SJCRH30 (cell line): ENCODE measurements around the gene MAP4K3. TPM values are rescaled to one million over a fixed set of nuclear protein-coding genes. Genes with fewer than 3 reads are reported as not detected.

Source experiments
- DNase-seq, 2 experiments: peaks; one replicate each; pipeline ENCODE4 v3.0.0-alpha.2; 2015 to 2020
- H3K27ac ChIP-seq: fragments of 250-450 bp; sonication (Bioruptor Pico); 2 replicates; pipeline ENCODE4 v1.5.1; 2020; ENCODE audit warnings: mild to moderate bottlenecking, moderate library complexity
- H3K27me3 ChIP-seq: fragments of 250-450 bp; sonication (Bioruptor Pico); 2 replicates; pipeline ENCODE4 v1.5.1; 2020; ENCODE audit warnings: mild to moderate bottlenecking, moderate library complexity
- H3K36me3 ChIP-seq: fragments of 250-450 bp; sonication (Bioruptor Pico); 2 replicates; pipeline ENCODE4 v1.5.1; 2020; ENCODE audit warnings: mild to moderate bottlenecking, moderate library complexity
- H3K4me1 ChIP-seq: fragments of 250-450 bp; sonication (Bioruptor Pico); 2 replicates; pipeline ENCODE4 v1.5.1; 2020; ENCODE audit warnings: mild to moderate bottlenecking, moderate library complexity
- H3K4me3 ChIP-seq: fragments of 250-450 bp; sonication (Bioruptor Pico); 2 replicates; pipeline ENCODE4 v1.5.1; 2020; ENCODE audit warnings: mild to moderate bottlenecking, moderate library complexity
- H3K9me3 ChIP-seq: fragments of 250-450 bp; sonication (Bioruptor Pico); replicated peaks from 2 replicates; pipeline ENCODE4 v1.5.1; 2020; ENCODE audit warnings: mild to moderate bottlenecking, moderate library complexity
- total RNA-seq: library from RNA; depleted of rRNA; stranded (reverse); fragments of >200 nt; shearing (Covaris generic); gene quantifications from 2 replicates; pipeline ENCODE4 v1.2.3, GENCODE V29; 2014; rRNA removed

MAP4K3 gene
- total RNA-seq, 1 experiment from 2014 or later, result 66.7 TPM

DNA sequence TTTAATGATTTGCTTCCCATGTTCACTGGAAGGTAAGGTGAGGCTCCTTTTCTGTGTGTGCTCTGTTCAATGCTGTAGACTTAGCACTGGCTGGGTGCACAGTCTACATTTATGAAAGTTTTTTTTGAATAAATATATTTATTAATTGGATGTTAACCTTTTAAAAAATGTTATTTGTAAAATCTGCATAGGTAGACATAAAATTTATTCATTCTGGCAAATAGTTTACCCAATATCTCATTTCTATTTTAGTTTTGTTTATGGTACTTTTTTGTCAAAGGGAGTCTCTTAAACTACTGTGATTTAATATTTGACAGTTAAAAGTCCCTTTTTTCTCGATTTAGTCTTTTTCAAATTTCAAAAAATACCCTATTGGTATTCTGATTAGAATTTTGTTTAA lies 213.2 kb downstream of the MAP4K3 start:
- no peak overlapping the region for H3K27ac ChIP-seq
- no peaks in the 10 kb centered on the region for H3K4me1 ChIP-seq
- H3K9me3 ChIP-seq, result no peaks in the 10 kb centered on the region
- DNase-seq, result no peak
- H3K27me3 ChIP-seq, result no peaks in the 10 kb centered on the region
- H3K36me3 ChIP-seq, result no peaks in the 10 kb centered on the region
- no peak overlapping the region for H3K4me3 ChIP-seq

DNA sequence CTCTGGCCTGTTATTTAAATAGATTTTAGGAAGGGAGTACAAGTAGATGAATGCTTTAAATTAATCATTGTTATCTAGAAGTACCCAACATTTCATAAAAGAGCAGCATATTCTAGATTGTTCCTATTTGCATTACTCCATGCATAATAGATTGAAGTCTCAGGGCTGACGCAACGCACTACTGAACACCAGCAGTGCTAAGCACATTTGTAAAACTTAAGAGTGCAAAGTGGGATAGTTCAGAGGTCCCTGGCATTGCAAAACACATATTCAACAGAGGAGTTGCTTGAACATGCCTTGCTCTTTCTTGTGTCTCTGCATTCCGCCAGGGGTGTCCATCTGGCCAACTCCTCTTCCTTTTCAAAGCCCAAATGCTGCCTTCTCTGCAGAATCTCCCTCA lies 215.6 kb downstream of the MAP4K3 start:
- no peaks in the 10 kb centered on the region for H3K36me3 ChIP-seq
- H3K4me3 ChIP-seq, result no peak overlapping the region
- no peaks in the 10 kb centered on the region for H3K4me1 ChIP-seq
- no peaks in the 10 kb centered on the region for H3K27me3 ChIP-seq
- DNase-seq, result no peak
- H3K27ac ChIP-seq, result no peak overlapping the region
- no peaks in the 10 kb centered on the region for H3K9me3 ChIP-seq

DNA sequence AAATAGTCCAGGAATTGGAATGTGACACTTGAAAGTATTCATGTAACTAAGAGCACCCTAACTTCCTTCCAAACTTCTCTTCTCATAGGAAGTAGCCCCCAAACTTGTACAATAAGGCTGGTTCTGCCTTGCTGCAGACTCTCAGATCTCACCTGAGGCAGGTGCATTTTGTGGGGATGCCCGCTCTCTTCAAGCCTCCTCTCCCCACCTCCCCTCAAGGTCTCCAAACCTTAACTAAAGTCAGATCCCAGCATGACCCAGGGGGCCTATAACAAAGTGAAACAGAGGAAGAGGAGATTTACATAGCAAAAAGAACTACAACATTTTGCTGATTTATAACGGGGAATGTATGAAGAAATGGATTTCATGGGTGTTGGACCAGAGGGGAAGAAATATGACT lies 216.9 kb downstream of the MAP4K3 start:
- Histone ChIP-seq H3K36me3 (no peaks in the 10 kb centered on the region), H3K27me3 (no peaks in the 10 kb centered on the region)
- DNase-seq, result no peak

DNA sequence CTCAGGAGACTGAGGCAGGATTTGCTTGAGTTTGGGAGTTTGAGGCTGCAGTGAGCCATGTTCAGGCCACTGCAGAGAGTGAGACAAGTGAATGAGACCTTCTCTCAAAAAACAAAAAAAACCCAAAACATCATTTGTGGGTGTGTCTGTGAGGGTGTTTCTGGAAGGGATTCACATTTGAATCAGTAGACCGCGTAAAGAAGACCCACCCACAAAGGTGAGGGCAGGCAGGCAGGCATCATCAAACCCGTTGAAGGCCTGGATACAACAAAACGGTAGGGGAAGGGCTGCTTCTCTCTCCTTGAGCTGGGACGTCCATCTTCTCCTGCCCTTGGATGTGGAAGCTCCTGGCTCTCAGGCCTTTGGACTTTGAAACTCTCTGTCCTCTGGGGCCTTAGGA lies 218.7 kb downstream of the MAP4K3 start:
- Histone ChIP-seq H3K27me3 (no peaks in the 10 kb centered on the region), H3K4me1 (no peaks in the 10 kb centered on the region), H3K9me3 (no peaks in the 10 kb centered on the region), H3K27ac (no peak overlapping the region), H3K36me3 (no peaks in the 10 kb centered on the region), H3K4me3 (no peak overlapping the region)
- no peak for DNase-seq

More for the DNA sequence above, 216.9 kb downstream of the MAP4K3 start:
- H3K4me1 ChIP-seq, result no peaks in the 10 kb centered on the region
- no peak overlapping the region for H3K27ac ChIP-seq
- H3K4me3 ChIP-seq, result no peak overlapping the region
- no peaks in the 10 kb centered on the region for H3K9me3 ChIP-seq

DNA sequence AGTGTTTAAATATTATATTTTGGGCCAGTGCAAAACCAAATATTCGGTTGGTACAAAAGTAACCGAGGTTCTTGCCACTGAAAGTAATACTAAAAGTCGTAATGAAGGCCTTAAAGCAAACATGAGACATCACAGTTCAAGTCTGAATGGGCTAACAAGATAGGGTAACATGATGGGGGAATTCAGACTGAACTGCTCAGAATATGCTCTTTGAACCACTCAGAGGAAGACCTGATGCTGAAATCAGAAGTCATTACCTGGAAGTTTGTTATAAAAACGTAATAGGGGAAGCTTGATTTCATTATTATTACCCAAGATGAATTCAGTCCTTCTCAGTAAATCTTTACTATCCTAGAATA lies 219.9 kb downstream of the MAP4K3 start:
- no peak overlapping the region for H3K4me3 ChIP-seq
- H3K9me3 ChIP-seq, result no peaks in the 10 kb centered on the region
- H3K36me3 ChIP-seq, result no peaks in the 10 kb centered on the region
- H3K4me1 ChIP-seq, result no peaks in the 10 kb centered on the region
- no peak overlapping the region for H3K27ac ChIP-seq
- H3K27me3 ChIP-seq, result no peaks in the 10 kb centered on the region
- no peak for DNase-seq

DNA sequence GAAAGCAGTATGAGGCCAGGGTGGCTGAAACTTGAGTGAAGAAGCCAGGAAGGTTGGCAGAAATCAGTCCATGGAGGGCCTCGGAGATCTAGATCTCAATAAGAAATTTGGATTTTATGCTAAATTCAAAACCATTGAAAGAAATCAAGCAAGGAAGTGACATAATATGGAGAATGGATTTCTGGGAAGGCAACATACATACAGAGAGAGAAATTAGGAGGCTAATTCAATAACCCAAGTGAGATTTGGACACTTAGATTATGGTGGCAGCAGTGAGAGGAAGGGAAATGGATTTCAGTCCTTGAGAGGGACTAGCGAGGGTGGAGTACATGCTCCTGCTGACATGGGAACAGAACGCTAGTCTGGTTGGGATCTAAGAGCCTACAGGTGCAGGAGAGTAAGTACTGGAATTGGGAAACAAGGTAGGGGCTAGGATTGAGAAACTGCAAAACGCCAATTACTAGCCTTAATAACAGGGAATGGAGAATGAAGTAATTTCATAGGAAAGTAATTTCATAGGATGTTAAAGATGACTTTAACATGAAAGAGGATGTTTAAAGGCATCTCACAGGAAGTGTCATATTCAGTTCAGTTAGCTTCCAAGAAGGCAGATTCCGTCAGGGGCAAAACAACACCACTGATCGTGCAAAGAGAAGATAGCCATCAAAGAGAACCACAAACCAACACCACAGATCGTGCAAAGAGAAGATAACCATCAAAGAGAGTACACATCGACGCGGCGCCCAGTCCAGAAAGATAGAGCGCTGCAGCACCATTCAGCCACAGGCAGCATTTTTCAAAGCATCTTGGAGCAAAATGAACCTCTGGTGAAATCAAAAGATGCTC lies 220.5 kb downstream of the MAP4K3 start:
- no peak for DNase-seq
- no peaks in the 10 kb centered on the region for H3K9me3 ChIP-seq
- no peak overlapping the region for H3K4me3 ChIP-seq
- no peaks in the 10 kb centered on the region for H3K4me1 ChIP-seq
- no peak overlapping the region for H3K27ac ChIP-seq
- H3K36me3 ChIP-seq, result no peaks in the 10 kb centered on the region
- no peaks in the 10 kb centered on the region for H3K27me3 ChIP-seq

DNA sequence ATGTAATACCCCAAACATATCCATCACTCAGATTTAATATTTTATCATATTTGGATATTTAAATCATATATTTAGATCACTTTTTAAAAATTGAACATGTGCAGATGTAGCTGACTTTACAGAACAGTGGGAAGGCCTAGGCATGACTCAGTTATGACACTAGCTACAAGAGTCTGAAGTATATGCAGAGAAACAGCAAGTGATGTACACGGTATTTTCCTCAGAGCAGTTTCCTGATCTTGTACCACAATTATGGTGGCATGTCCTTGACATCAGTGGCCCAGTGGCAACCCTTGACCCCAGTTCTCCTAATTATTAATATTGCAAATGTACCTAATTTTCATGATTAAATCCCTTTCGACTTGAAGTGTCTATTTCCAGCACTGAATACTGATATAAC lies 221.5 kb downstream of the MAP4K3 start:
- H3K4me1 ChIP-seq, result no peaks in the 10 kb centered on the region
- no peak for DNase-seq
- H3K4me3 ChIP-seq, result no peak overlapping the region
- H3K9me3 ChIP-seq, result no peaks in the 10 kb centered on the region
- H3K36me3 ChIP-seq, result no peaks in the 10 kb centered on the region
- H3K27me3 ChIP-seq, result no peaks in the 10 kb centered on the region
- no peak overlapping the region for H3K27ac ChIP-seq

DNA sequence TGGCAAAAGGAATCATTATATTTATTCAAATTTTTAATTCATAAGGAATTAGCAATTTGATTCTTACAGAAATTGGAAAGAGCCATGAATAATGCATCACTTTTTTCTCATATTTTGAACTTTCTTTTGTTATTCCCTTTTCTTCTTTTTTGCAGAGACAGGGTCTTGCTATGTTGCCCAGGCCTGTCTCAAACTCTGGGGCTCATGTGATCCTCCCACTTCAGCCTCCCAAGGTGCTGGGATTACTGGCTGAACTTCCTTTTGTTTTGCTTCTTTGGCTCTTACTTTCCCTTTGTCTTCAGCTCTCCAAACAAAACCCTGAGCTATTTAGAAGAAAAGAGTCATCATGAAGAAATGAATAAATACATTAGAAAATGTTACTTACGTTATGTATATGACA lies 224.1 kb downstream of the MAP4K3 start:
- Histone ChIP-seq H3K4me3 (no peak overlapping the region), H3K4me1 (no peaks in the 10 kb centered on the region), H3K27ac (no peak overlapping the region), H3K36me3 (no peaks in the 10 kb centered on the region), H3K27me3 (no peaks in the 10 kb centered on the region), H3K9me3 (no peaks in the 10 kb centered on the region)
- no peak for DNase-seq

DNA sequence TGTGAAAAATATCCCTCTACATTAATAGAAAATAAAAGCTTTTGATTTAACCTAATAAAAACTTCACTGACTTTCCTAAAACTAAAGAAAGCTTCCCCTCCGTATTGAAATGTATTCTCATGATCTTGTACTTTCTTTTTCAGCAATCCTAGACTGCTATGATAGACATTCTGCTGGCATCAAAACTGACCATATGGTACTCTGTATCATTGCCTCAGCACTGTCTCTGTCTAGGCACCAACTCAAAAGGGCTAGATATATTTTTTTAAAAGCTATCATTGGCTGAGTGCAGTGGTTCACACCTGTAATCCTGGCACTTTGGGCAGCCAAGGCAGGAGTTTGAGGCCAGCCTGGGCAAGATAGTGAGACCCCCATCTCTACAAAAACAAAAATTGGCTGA lies 226.2 kb downstream of the MAP4K3 start:
- Histone ChIP-seq H3K27ac (no peak overlapping the region), H3K4me1 (no peaks in the 10 kb centered on the region), H3K4me3 (no peak overlapping the region), H3K36me3 (no peaks in the 10 kb centered on the region), H3K27me3 (no peaks in the 10 kb centered on the region), H3K9me3 (no peaks in the 10 kb centered on the region)
- DNase-seq, result no peak

DNA sequence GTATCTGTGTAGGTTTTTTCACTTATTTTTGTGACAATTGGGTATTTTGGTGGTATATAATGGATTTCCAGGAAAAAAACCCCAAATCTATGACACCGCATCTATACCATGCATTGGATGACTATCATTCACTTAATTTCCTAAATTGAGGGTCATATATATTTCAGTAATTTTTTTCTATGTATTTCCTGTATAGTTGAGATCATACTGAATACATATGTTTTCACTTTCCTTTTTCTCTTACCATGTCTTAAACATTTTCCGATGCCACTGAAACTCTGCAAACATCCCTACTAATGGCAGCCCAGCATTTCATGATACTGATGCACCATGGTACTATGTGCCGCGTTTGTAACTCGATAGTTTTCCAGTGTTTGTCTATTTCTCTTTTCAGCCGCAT lies 233.7 kb downstream of the MAP4K3 start:
- Histone ChIP-seq H3K27ac (no peak overlapping the region), H3K9me3 (no peaks in the 10 kb centered on the region), H3K27me3 (no peaks in the 10 kb centered on the region; the same call in 1 of the 2 replicates), H3K4me1 (no peaks in the 10 kb centered on the region; the same call in 1 of the 2 replicates), H3K36me3 (no peaks in the 10 kb centered on the region), H3K4me3 (no peak overlapping the region)
- DNase-seq, result no peak

DNA sequence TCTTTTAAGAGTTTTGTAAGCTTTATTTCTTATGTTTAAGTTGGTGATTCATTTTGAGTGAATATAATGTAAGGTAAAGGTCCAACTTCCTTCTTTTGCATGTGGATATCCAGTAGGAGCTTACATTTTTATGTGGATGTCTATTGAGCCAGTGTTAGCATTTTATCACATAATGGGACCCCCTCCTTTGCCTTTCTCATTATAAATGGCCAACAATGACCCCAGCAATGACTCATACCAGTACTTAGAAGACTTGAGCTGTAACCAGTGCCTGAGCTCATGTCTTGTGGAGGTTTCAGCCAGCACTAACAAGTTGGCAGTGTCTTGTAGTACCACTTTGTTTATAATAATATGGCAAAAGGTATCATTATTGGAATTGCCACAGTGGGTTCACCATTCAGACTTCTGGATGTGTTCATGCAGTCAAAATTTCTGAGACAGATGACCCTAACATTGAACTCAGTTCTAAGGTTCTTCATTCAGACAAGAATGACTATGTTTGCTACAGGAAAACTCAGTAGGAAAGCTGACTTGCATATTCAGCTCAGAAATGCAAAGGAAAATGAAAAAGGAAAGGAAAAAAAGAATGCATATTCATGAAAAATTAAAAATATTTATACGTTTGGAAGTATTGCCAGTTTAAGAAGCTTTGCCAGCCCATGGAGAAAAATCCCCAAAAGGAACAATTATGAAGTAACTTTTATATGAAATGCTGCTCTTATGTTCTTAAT lies 234.3 kb downstream of the MAP4K3 start:
- H3K27ac ChIP-seq, result no peak overlapping the region
- no peaks in the 10 kb centered on the region; the same call in 1 of the 2 replicates for H3K4me1 ChIP-seq
- H3K36me3 ChIP-seq, result no peaks in the 10 kb centered on the region
- no peak overlapping the region for H3K4me3 ChIP-seq
- DNase-seq, result no peak
- H3K9me3 ChIP-seq, result no peaks in the 10 kb centered on the region
- no peaks in the 10 kb centered on the region; the same call in 1 of the 2 replicates for H3K27me3 ChIP-seq

Other genes starting within 250 kb of the MAP4K3 start
- gene CDKL4, start 193.3 kb downstream of the MAP4K3 start, total RNA-seq, result 0.12 and 0.25 TPM in 2 replicates
- gene TMEM178A, start 228.6 kb upstream of the MAP4K3 start, total RNA-seq, result 0.13 and 0.14 TPM in 2 replicates